ENCODE results near the gene GTPBP2.
A peak's percentile ranks its signal among the peaks of the same experiment; 100 is the strongest.
"Not testable (repeated sequence)": the region's sequence is repeated elsewhere in the genome, so short reads cannot be mapped to it uniquely, and the experiment has no call there.

Gene GTPBP2

DNA sequence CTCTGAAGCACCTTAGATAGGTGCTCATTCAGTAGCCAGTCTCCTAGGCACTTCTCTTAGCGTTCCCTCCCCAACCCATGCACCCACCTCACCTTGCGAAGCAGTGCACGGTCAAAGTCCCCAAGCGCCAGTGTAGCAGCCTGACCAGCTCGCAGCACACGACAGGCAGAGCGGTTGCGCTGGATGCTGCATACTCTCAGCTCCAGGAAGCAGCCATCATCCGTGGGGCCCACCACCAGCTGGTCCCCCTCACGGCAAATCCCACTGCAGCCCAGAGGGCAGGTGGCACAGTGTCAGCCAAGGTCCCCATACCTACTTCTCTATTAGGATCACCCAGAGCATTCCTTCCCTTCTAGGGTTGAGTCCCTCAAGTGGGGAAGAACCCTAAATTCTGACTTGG lies 6.5 kb downstream of the GTPBP2 start:
- no peak for DNase-seq

DNA sequence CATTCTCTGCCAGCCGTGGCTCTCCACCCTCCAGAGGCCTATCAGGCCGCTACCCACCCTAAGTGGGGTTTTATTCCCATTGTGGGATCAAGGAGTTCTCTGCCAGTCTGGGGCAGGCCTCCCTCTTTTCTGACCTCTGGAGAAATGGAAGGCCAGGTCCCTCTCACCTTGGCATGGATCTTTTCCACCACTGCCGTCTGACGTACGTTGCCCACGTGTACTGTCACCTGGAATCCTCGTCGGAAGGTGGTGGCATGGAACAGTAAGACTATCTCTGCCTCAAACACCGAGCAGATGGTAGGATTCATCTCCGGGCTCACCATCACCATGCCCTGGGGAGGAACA lies 7.3 kb downstream of the GTPBP2 start:
- DNase-seq, result no peak

DNA sequence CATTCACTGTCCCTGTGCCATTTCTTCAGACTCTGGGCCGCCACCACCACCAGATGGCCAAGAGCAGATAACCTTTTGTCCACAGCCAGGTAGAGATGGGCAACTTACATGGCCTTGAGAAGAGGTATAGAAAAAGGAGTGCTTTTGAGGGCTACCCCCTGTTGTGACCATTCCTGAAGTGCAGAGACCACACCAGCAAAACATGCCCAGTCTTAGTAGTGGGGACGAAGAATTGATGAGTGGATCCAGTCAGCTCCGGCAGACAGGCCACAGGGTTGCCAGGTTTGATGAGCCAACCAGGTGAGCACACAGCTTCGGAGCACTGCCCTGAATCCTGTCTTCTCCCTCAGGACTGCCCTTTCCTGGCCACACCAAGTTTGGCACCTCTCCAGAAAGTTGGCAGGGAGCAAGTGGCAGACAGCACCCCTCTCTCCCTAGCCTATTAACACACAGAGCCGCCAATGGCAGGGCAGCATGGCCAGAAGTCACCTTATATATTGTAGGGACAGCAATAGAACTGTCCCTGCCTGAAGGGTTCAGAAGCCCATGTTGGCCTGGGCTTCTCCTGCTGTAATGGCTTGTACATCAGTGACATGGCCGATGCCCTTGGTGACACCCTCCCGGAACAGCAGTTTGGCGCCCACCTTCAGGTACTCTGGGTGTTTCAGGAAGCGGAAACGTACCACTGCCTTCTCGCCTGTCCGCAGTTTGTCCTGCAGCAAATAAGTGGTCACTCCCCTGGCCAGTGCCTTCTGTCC lies 7.8 kb downstream of the GTPBP2 start:
- DNase-seq, result no peak

GRCh38 chr6:43616725-43617472 lies 12.2 kb downstream of the GTPBP2 start:
- DNase-seq, result no peak

DNA sequence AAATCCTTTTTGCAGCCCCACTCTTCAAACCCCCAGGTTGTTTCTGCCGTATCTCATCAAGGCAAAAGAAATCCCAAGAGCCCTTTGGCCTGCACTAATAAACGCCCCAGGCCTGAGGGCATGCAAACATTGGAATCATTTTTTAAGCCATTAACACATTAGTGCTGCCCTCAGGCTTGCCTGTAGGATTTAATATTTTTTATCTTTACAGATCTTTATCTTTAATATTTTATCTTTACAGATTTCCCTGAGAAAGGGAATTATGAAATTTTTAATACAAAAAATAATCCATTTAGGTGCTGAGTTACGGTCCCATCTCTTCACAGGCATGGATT lies 14.7 kb downstream of the GTPBP2 start:
- DNase-seq, result no peak

DNA sequence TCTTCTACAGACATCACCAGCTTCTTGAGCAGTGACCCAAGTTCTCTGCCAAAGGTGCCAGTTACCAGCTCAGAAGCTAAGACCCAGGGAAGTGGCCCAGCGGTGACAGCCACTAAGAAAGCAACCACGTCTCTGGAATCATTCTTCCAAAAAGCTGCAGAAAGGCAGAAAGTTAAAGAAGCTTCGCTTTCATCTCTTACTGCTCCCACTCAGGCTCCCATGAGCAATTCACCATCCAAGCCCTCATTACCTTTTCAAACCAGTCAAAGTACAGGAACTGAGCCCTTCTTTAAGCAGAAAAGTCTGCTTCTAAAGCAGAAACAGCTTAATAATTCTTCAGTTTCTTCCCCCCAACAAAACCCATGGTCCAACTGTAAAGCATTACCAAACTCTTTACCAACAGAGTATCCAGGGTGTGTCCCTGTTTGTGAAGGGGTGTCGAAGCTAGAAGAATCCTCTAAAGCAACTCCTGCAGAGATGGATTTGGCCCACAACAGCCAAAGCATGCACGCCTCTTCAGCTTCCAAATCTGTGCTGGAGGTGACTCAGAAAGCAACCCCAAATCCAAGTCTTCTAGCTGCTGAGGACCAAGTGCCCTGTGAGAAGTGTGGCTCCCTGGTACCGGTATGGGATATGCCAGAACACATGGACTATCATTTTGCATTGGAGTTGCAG lies 15.2 kb downstream of the GTPBP2 start:
- DNase-seq, result no peak

DNA sequence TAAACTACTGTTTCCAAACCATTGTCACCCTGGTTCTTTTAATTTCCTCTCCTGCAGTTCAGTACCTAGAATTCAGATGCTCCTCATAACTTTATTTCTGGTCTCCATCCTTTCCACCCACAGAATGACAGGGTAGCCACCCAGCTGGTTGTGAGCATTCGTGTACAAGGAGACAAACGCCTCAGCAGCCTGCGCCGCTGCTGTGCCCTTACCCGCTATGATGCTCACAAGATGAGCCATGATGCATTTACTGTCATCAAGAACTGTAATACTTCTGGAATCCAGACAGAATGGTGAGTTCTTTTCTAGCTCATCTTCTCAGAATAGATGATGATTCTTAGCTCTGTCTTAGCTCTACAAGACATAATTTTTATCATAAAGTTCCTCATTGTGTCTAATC lies 18.6 kb downstream of the GTPBP2 start:
- DNase-seq, result no peak

DNA sequence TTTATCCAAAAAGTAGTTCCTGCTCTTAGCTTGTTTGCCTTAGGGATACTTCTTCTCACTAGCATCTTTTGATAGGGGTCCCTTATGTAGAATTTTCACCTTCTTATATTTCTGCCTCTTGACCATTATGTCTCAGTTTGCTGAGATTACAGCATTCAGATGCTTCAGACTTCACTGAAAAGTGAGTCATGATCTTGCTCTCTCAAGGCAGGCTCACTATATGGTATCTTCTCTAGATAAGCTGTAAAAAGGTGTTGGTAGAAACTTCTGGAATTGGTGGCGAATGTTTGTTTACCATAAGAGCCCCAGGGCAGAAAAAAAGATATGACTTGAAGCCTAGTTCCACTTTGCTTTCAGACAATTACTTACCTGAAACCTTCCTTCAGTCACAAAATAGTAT lies 19.7 kb downstream of the GTPBP2 start:
- no peak for DNase-seq

DNA sequence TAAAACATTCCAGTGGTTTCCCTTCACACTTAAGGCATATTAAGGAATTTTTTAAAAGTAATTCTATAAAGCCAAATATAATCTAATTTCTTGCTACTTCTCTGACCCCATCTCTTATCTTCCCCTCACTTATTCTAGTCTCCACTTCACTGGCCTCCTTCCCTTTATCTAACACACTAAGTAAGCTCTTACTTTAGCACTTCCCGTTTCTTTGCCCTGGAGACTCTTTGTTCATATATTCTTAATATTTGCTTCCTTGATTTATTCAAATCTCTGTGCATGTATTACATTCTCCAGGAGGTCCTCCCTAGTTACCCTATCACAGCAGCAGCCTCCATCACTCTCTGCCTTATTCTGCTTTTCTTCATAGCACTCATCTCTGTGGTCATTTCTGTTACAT lies 20.3 kb downstream of the GTPBP2 start:
- DNase-seq, result no peak

- peak; percentile 34 for DNase-seq
These were observed 20.7 kb downstream of the GTPBP2 start for GRCh38 chr6:43608310-43608763.

- DNase-seq, result no peak
These were observed 23.0 kb downstream of the GTPBP2 start for GRCh38 chr6:43606019-43606418.

- no peak for DNase-seq
These were observed 24.9 kb downstream of the GTPBP2 start for GRCh38 chr6:43604174-43604573.

GRCh38 chr6:43600595-43600994 lies 28.5 kb downstream of the GTPBP2 start:
- no peak for DNase-seq

- no peak for DNase-seq
These were observed 35.1 kb downstream of the GTPBP2 start for GRCh38 chr6:43593938-43594337.

DNA sequence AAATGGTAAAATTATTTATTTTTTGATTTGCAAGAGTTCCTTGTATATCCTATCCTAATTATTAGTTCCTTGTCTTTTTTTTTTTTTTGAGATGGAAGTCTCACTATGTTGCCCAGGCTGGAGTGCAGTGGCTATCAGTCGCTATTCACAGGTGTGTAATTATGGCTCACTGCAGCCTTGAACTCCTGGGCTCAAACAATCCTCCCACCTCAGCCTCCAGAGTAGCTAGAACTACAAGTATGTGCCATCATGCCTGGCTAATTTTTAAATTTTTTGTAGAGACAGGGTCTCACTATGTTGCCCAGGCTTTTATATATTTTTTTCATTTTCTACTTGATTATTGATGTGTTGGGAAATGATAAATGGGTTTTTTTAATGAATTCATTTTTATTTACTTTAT lies 39.5 kb downstream of the GTPBP2 start:
- DNase-seq, result not testable (repeated sequence)

- no peak for DNase-seq
These were observed 40.9 kb downstream of the GTPBP2 start for GRCh38 chr6:43588194-43588593.

DNA sequence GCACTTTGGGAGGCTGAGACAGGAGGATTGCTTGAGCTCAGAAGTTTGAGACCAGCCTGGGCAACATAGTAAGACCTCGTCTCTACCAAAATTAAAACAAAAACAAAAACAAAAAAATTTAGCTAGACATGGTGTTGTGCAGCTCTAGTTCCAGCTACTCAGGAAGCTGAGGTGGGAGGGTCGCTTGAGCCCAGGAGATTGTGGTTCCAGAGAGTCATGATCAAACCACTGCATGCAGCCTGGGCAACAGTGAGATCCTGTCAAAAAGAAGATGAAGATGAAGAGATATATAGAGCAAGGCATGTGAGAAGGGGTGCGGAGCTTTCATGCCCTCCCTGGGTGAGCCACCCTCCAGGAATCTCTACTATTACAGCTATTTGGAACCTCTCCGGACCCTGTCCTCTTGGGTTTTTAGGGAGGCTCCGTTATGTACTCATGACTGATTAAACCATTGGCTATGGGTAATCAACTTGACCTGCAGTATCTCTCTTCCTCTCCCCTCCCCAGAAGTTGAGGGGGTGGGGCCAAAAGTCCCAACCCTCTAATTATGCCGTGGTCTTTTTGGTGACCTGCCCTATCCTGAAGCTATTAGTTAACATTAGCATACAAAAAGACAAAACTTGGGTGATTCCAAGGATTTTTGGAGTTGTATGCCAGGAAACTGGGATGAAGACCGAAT lies 44.0 kb downstream of the GTPBP2 start:
- DNase-seq, result no peak

- DNase-seq, result no peak
These were observed 46.2 kb downstream of the GTPBP2 start for GRCh38 chr6:43582911-43583310.

DNA sequence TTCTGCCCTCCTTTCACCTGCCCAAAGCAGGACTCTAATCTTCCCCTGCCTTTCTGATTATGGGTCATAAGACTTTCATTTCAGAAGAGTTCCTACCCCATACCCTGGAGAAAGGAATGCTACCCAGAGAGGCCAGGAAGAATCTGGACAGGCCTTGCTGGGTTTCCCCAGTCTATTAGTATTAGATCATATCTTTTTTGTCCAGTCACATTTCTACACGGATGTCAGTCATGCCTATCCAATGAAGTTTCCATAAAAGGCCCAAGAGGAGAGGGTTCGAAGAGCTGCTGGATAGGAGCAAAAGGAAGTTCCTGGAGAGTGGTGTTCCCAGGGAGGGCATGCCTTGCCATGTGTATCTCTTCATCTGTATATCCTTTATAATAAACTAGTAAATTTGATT lies 49.9 kb downstream of the GTPBP2 start:
- no peak for DNase-seq

DNA sequence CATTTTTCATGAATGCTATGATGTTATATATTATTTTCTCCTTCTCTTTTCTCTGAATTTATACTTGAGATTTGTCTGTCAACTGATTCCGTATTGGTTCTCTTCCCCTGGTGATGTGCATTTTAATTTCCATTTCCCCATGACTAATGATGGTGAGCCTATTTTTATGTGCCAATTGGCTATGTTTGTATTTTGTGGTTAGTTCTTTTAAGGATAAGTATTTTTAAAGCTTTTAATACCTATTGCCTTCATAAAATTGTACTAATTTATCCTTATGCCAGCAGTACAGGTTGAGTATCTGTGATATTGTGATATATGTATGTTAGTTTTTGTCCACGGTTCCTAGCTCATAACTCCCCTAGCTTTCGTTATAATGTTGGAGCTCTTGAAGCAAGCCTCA lies 50.3 kb downstream of the GTPBP2 start:
- DNase-seq, result no peak

DNA sequence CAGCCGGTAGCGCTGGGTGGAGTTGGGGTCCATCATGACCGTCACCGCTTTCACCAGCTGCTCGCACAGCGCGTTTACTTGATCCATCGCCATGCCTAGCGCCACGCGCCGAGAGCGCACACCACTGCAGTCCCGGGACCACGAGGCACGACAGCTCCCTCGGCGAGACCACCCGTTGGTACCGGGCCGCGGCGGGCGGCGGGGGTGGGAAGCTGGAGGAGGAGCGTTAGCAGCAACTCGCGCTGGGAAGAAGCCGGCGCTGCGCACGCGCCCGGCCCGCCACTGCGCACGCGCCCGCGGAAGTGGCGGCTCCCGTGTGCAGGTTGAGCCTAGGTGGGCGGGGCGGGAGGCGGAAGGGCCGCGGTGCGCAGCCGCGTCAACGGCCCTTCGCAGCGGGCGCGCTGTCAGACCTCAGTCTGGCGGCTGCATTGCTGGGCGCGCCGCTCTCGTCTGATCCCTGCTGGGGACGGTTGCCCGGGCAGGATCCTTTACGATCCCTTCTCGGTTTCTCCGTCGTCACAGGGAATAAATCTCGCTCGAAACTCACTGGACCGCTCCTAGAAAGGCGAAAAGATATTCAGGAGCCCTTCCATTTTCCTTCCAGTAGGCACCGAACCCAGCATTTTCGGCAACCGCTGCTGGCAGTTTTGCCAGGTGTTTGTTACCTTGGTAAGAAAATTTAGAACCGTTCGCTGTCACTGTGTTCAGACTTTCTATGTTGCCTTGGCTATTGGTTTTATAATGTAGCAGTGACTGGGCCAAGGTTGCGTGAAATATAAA lies 53.1 kb downstream of the GTPBP2 start, which contains the start of the genes POLH and XPO5:
Gene POLH (plus strand): TSS at position 414 of the 780 bp plus-strand sequence. CDS start 6,135 bp downstream, outside the sequence.
Gene XPO5 (minus strand): TSS at position 267 of the 780 bp plus-strand sequence. CDS start 174 bp downstream, at position 93.
- DNase-seq, result peak; percentile 85

DNA sequence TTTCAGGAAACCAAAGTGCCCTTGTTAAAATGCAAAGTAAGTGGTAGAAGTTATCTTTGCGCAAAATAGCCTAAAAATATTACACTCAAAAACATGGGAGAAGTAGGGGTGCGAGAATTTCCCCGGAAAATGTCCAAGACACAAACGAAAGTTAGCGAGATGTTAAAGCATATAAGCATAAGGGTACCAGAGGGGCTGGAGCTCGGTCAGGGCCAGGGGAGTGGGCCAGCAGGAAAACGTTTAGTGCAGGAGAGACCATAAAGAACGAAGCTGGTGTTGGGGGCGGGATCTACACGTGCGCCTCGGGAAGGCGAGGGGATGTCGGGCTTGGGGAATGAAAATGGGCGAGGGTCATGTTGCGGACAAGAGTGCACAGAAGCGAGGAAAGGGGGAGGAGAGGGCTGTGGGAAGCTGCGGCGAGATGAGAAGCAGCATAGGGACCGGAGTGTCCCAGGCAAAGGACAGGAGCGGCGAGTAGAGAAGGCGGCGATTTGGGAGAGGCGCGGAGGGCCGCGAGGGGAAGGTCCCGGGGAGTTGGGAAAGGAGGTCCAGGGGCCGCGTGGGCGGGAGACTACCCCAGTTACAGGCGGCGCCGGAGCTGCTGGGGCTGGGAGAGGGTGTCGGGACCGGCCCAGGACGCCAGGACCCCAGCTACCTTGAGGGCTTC lies 53.8 kb downstream of the GTPBP2 start:
- no peak for DNase-seq
